ENCODE data around the gene OPTN.

DNA sequence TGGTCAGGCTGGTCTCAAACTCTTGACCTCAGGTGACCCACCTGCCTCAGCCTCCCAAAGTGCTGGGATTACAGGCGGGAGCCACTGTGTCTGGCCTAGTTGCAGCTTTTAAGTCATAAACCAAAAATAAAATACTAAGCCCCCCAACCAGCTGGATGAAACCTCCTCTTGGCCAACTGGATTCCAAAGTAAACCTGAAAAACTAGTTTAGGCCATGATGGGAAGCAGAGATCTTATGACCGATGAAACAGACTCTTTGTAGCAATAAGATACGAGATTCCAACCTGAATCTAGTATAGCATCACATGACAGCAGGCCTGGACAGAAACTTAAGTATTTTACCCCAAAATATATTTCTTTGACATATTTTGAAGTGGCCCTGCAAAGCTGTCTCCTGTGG lies 52.3 kb downstream of the OPTN start:
- TF ChIP-seq EP300 (IDR thresholded peaks at IDR 0.05) = no peak
- TF ChIP-seq, protein P1, sequence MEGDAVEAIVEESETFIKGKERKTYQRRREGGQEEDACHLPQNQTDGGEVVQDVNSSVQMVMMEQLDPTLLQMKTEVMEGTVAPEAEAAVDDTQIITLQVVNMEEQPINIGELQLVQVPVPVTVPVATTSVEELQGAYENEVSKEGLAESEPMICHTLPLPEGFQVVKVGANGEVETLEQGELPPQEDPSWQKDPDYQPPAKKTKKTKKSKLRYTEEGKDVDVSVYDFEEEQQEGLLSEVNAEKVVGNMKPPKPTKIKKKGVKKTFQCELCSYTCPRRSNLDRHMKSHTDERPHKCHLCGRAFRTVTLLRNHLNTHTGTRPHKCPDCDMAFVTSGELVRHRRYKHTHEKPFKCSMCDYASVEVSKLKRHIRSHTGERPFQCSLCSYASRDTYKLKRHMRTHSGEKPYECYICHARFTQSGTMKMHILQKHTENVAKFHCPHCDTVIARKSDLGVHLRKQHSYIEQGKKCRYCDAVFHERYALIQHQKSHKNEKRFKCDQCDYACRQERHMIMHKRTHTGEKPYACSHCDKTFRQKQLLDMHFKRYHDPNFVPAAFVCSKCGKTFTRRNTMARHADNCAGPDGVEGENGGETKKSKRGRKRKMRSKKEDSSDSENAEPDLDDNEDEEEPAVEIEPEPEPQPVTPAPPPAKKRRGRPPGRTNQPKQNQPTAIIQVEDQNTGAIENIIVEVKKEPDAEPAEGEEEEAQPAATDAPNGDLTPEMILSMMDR (IDR thresholded peaks at IDR 0.05) = no peak
